Fibroblast of mammary gland (primary cell): Measurements from ENCODE around the gene CBY3.
"Not testable (repeated sequence)": the region's sequence is repeated elsewhere in the genome, so short reads cannot be mapped to it uniquely, and the experiment has no call there.

ENCODE experiments used
- DNase-seq: peaks from one replicate; pipeline ENCODE4 v3.0.0-alpha.2; 2010; ENCODE audit warnings: low read depth
- H3K4me3 ChIP-seq: 2 replicates; pipeline ENCODE4 v1.5.1; 2011; ENCODE audit warnings: low read depth, mild to moderate bottlenecking, low read length, moderate library complexity; ENCODE audit not compliant: control insufficient read depth
- CTCF ChIP-seq: conservative IDR thresholded peaks from 2 replicates; pipeline ENCODE4 v1.5.1; 2011; ENCODE audit warnings: low read depth, low read length, inconsistent platforms; ENCODE audit not compliant: control insufficient read depth, insufficient read depth

Gene CBY3

GRCh38 chr5:179697108-179697507, 16.3 kb upstream of the CBY3 start:
- H3K4me3 ChIP-seq = no peak overlapping the region
- DNase-seq = no peak
- TF ChIP-seq CTCF = no peak

GRCh38 chr5:179696603-179697002, 15.8 kb upstream of the CBY3 start:
- no peak for TF ChIP-seq CTCF
- no peak for DNase-seq
- no peak overlapping the region for H3K4me3 ChIP-seq

GRCh38 chr5:179694561-179694960, 13.7 kb upstream of the CBY3 start:
- no peak for TF ChIP-seq CTCF
- DNase-seq = no peak
- no peak overlapping the region for H3K4me3 ChIP-seq

- DNase-seq, H3K4me3 ChIP-seq: not testable (repeated sequence)
Observed at GRCh38 chr5:179689212-179689611, 8.4 kb upstream of the CBY3 start.

GRCh38 chr5:179680014-179680779, 637 bp downstream of the CBY3 start:
- TF ChIP-seq CTCF = no peak
- H3K4me3 ChIP-seq = no peak overlapping the region
- DNase-seq = no peak

GRCh38 chr5:179679014-179679674, 1.7 kb downstream of the CBY3 start:
- peak overlapping the region; percentile 91 for H3K4me3 ChIP-seq
- TF ChIP-seq CTCF = peak; percentile 23
- DNase-seq = peak; percentile 68

- TF ChIP-seq CTCF = no peak
- DNase-seq = peak; percentile 92
- H3K4me3 ChIP-seq = peak overlapping the region; percentile 91
Observed at GRCh38 chr5:179678223-179679013, 2.4 kb downstream of the CBY3 start.
